Retinal pigment epithelial cell (primary cell): Measurements from ENCODE around the gene KCNC1.

Experiments used
- DNase-seq: peaks from one replicate; pipeline ENCODE4 v3.0.0-alpha.2; 2010; ENCODE audit warnings: low read depth
- H3K4me3 ChIP-seq: 2 replicates; pipeline ENCODE4 v1.5.1; 2011; ENCODE audit warnings: mild to moderate bottlenecking, low read length, control low read depth, moderate library complexity
- CTCF ChIP-seq: conservative IDR thresholded peaks from 2 replicates; pipeline ENCODE4 v1.5.1; 2011; ENCODE audit warnings: low read depth, low read length, control low read depth, inconsistent platforms

KCNC1 gene

GRCh38 chr11:17778956-17779860 lies 44.6 kb downstream of the KCNC1 start:
- H3K4me3 ChIP-seq = no peak overlapping the region
- TF ChIP-seq CTCF = no peak
- no peak for DNase-seq

- no peak overlapping the region for H3K4me3 ChIP-seq
- no peak for TF ChIP-seq CTCF
- DNase-seq = no peak
Measured at GRCh38 chr11:17779861-17780594, 45.4 kb downstream of the KCNC1 start.

DNA sequence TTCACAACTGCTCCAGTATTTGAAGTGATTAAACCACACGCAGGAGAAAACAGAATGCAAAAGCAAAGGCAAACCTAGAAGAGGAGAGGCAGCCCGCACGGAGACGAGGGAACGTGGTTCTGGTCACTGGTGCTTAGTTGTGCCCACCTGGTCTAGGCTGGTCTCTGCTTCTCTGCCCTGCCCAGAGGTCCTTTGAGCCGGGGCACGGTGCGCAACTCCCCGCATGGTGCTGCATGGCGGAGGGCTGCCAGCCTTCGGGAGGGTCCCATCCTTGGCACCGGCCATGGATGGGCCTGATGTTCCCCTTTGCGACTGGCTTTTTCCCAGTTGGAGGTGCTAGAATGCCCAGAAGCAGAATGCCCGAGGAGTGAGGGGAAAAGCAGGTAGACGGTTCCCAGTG lies 46.1 kb downstream of the KCNC1 start:
- DNase-seq = no peak
- TF ChIP-seq CTCF = no peak

GRCh38 chr11:17781221-17781620 lies 46.6 kb downstream of the KCNC1 start:
- no peak for TF ChIP-seq CTCF
- no peak overlapping the region for H3K4me3 ChIP-seq
- DNase-seq = no peak

More for the DNA sequence above, 46.1 kb downstream of the KCNC1 start:
- no peak overlapping the region for H3K4me3 ChIP-seq

DNA sequence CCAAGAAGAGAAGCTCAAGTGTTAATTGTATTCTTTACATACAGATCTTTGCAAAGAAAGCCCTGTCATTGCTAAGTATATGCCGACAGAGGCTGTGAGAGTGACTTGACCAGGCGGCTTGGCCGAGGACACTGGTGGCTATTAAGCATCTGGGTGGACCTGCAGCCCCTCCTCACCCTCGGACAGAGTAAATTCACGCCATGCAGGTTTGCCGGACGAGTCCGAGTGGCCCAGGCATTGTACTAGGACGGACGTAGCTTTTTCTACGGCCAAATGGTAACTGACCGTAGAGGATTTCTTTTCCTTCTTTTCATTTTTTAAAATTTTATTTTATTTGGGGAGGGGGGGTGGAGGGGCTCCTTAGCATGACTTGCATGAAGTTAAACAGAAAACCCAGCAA lies 47.0 kb downstream of the KCNC1 start:
- no peak for DNase-seq
- H3K4me3 ChIP-seq = no peak overlapping the region
- TF ChIP-seq CTCF = no peak

- no peak for TF ChIP-seq CTCF
- DNase-seq = no peak
- no peak overlapping the region for H3K4me3 ChIP-seq
Measured at GRCh38 chr11:17782145-17782544, 47.6 kb downstream of the KCNC1 start.
